Measurements from ENCODE around the gene PIGM.

DNA sequence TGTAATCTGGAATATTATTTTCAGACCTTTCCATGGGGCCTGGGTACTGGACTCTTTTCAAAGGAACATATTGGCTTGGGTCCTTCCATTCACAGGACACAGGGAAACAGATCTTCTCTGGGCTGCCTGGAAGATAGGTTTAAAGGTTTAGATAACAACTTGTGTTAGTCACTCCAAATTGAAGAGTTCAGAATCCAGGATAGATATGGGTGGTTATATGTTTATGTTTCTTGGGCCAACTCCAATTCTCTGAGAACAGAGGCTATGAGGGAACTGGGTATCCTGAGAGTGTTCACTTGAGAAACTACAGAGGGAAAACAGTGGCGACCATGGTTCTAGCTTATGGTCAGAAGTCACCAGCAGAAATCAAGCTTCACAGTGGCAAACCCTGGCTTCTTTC lies 8.7 kb upstream of the PIGM start:
- no peak for TF ChIP-seq POLR2A (IDR thresholded peaks at IDR 0.05)
- TF ChIP-seq, protein P1, sequence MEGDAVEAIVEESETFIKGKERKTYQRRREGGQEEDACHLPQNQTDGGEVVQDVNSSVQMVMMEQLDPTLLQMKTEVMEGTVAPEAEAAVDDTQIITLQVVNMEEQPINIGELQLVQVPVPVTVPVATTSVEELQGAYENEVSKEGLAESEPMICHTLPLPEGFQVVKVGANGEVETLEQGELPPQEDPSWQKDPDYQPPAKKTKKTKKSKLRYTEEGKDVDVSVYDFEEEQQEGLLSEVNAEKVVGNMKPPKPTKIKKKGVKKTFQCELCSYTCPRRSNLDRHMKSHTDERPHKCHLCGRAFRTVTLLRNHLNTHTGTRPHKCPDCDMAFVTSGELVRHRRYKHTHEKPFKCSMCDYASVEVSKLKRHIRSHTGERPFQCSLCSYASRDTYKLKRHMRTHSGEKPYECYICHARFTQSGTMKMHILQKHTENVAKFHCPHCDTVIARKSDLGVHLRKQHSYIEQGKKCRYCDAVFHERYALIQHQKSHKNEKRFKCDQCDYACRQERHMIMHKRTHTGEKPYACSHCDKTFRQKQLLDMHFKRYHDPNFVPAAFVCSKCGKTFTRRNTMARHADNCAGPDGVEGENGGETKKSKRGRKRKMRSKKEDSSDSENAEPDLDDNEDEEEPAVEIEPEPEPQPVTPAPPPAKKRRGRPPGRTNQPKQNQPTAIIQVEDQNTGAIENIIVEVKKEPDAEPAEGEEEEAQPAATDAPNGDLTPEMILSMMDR (IDR thresholded peaks at IDR 0.05): no peak
